Hepatocyte (in vitro differentiated cells): ENCODE measurements around the gene ARL1. TPM values are rescaled to one million over a fixed set of nuclear protein-coding genes. Genes with fewer than 3 reads are reported as not detected.

Source experiments
- DNase-seq: peaks from one replicate; pipeline ENCODE4 v3.0.0-alpha.2; 2016; ENCODE audit warnings: low spot score
- H2AFZ ChIP-seq: fragments of 200-600 bp; sonication (generic); 2 replicates; pipeline ENCODE4 v1.6.0; 2016; ENCODE audit warnings: antibody characterized with exemption, mild to moderate bottlenecking
- H3K27ac ChIP-seq: fragments of 200-600 bp; sonication (generic); 2 replicates; pipeline ENCODE4 v1.5.1; 2016; ENCODE audit warnings: mild to moderate bottlenecking
- H3K27me3 ChIP-seq: fragments of 200-600 bp; sonication (generic); 2 replicates; pipeline ENCODE4 v1.6.1; 2016
- H3K36me3 ChIP-seq: fragments of 200-600 bp; sonication (generic); replicated peaks from 2 replicates; pipeline ENCODE4 v1.5.1; 2016; ENCODE audit warnings: low read depth; ENCODE audit not compliant: insufficient read depth
- H3K4me1 ChIP-seq: fragments of 200-600 bp; sonication (generic); 2 replicates; pipeline ENCODE4 v1.5.1; 2016; ENCODE audit warnings: mild to moderate bottlenecking, moderate library complexity; ENCODE audit not compliant: insufficient read depth
- H3K4me2 ChIP-seq: fragments of 200-600 bp; sonication (generic); 2 replicates; pipeline ENCODE4 v1.6.0; 2016
- H3K4me3 ChIP-seq: fragments of 200-600 bp; sonication (generic); 2 replicates; pipeline ENCODE4 v1.5.1; 2016; ENCODE audit warnings: mild to moderate bottlenecking
- H3K79me2 ChIP-seq: fragments of 200-600 bp; sonication (generic); 2 replicates; pipeline ENCODE4 v1.6.0; 2017; ENCODE audit warnings: mild to moderate bottlenecking
- H3K9me2 ChIP-seq: fragments of 200-600 bp; sonication (generic); replicated peaks from 2 replicates; pipeline ENCODE4 v1.6.0; 2017; ENCODE audit warnings: mild to moderate bottlenecking; ENCODE audit not compliant: insufficient read depth
- H3K9me3 ChIP-seq: fragments of 200-600 bp; sonication (generic); 2 replicates; pipeline ENCODE4 v1.5.1; 2016; ENCODE audit warnings: low read depth, mild to moderate bottlenecking
- H4K20me1 ChIP-seq: fragments of 200-600 bp; sonication (generic); 2 replicates; pipeline ENCODE4 v1.6.0; 2016; ENCODE audit warnings: mild to moderate bottlenecking; ENCODE audit not compliant: insufficient read depth, poor library complexity, severe bottlenecking
- CTCF ChIP-seq: fragments of 200-600 bp; sonication (generic); IDR thresholded peaks from 2 replicates; pipeline ENCODE4 v1.5.1; 2016; ENCODE audit warnings: antibody characterized with exemption, mild to moderate bottlenecking; ENCODE audit not compliant: poor library complexity
- EZH2 ChIP-seq: fragments of 200-600 bp; sonication (generic); IDR thresholded peaks from 2 replicates; pipeline ENCODE4 v1.6.1; 2016; ENCODE audit warnings: antibody characterized with exemption, mild to moderate bottlenecking, borderline replicate concordance
- EZH2phosphoT487 ChIP-seq: fragments of 200-600 bp; sonication (generic); IDR thresholded peaks from one replicate; pipeline ENCODE4 v1.6.1; 2018; ENCODE audit warnings: antibody characterized with exemption, mild to moderate bottlenecking, low read depth, moderate library complexity; ENCODE audit not compliant: unreplicated experiment, severe bottlenecking
- WGBS: methylation state at CpG from one replicate; pipeline ENCODE4 v1.1.6; 2016; ENCODE audit warnings: low lambda C conversion rate; ENCODE audit errors: missing lambda C conversion rate; 5-methylcytosine and 5-hydroxymethylcytosine counted together
- polyA plus RNA-seq: library from polyadenylated mRNA; unstranded; fragments of >200 nt; fragmentation: Nextera tagmentation; extraction: Ambion mirVana; gene quantifications from 2 replicates; pipeline ENCODE4 v1.2.1, GENCODE V29; 2016
- total RNA-seq: library from RNA; depleted of rRNA; stranded (reverse); fragments of >200 nt; gene quantifications from 2 replicates; pipeline ENCODE4 v1.2.3, GENCODE V29; 2014

ARL1 gene
- total RNA-seq = 115 and 122 TPM in 2 replicates
- polyA plus RNA-seq = 90.3 and 94.0 TPM in 2 replicates

- H3K79me2 ChIP-seq = peaks cover 47% of the 10 kb centered on the region
- peak within 1 kb of the TSS; percentile 75 for H3K4me3 ChIP-seq
- no peaks in the 10 kb centered on the region for H3K9me3 ChIP-seq
- no peaks in the 10 kb centered on the region for H3K9me2 ChIP-seq
- no peaks in the 10 kb centered on the region for H3K36me3 ChIP-seq
- TF ChIP-seq EZH2phosphoT487 (no peak), CTCF (no peak), EZH2 (no peak)
- H2AFZ ChIP-seq = peak within 1 kb of the TSS; percentile 95
- peak within 1 kb of the TSS; percentile 86 for H3K4me2 ChIP-seq
- H3K27me3 ChIP-seq = peaks cover 3% of the 10 kb centered on the region
- WGBS = under 1% methylated on average over 68 of the region's 71 CpGs
- peaks cover 8% of the 10 kb centered on the region for H3K4me1 ChIP-seq
- DNase-seq = peak; percentile 92
- peaks cover 22% of the 10 kb centered on the region for H4K20me1 ChIP-seq
- H3K27ac ChIP-seq = peak within 1 kb of the TSS; percentile 96
Observed at GRCh38 chr12:101407436-101408345, at the start of gene ARL1. Gene ARL1 (minus strand): TSS chr12:101407772. CDS start chr12:101407645, 127 bp downstream.

- 94% methylated on average over 4 of the region's 4 CpGs for WGBS
Observed at GRCh38 chr12:101455685-101456084, 48.1 kb upstream of the ARL1 start.

GRCh38 chr12:101441461-101442224 lies 34.1 kb upstream of the ARL1 start:
- H3K4me2 ChIP-seq = no peak overlapping the region
- no peaks in the 10 kb centered on the region for H3K9me3 ChIP-seq
- H3K4me3 ChIP-seq = no peak overlapping the region
- no peak overlapping the region for H3K27ac ChIP-seq
- H4K20me1 ChIP-seq = no peaks in the 10 kb centered on the region
- DNase-seq = no peak
- no peaks in the 10 kb centered on the region for H3K79me2 ChIP-seq
- no peak for TF ChIP-seq EZH2
- TF ChIP-seq CTCF = no peak
- H3K4me1 ChIP-seq = no peaks in the 10 kb centered on the region
- no peaks in the 10 kb centered on the region for H3K27me3 ChIP-seq
- no peaks in the 10 kb centered on the region for H3K9me2 ChIP-seq
- no peaks in the 10 kb centered on the region for H3K36me3 ChIP-seq
- H2AFZ ChIP-seq = no peak overlapping the region

More at GRCh38 chr12:101455685-101456084, 48.1 kb upstream of the ARL1 start:
- Histone ChIP-seq H3K27me3 (no peaks in the 10 kb centered on the region), H3K9me3 (no peaks in the 10 kb centered on the region), H3K27ac (no peak overlapping the region), H2AFZ (no peak overlapping the region), H3K4me1 (peaks cover 8% of the 10 kb centered on the region), H3K79me2 (no peaks in the 10 kb centered on the region), H3K4me3 (no peak overlapping the region), H3K4me2 (no peak overlapping the region), H3K36me3 (no peaks in the 10 kb centered on the region), H3K9me2 (no peaks in the 10 kb centered on the region), H4K20me1 (no peaks in the 10 kb centered on the region)
- no peak for DNase-seq
- no peak for TF ChIP-seq CTCF
- TF ChIP-seq EZH2phosphoT487 = no peak
- no peak for TF ChIP-seq EZH2
